GM12878 (cell line): ENCODE data around the gene PURA. TPM values are rescaled to one million over a fixed set of nuclear protein-coding genes. Genes with fewer than 3 reads are reported as not detected.

Source experiments
- ATF3 ChIP-seq: IDR thresholded peaks from 2 replicates; pipeline ENCODE4 v1.6.1; 2011; ENCODE audit warnings: low read depth, mild to moderate bottlenecking, low read length, moderate library complexity, borderline replicate concordance; ENCODE audit errors: extremely low read depth
- ATF7 ChIP-seq: fragments of 450-650 bp; IDR thresholded peaks from 2 replicates; pipeline ENCODE4 v1.6.1; 2016; ENCODE audit warnings: low read depth, mild to moderate bottlenecking
- BACH1 ChIP-seq: fragments of 450-650 bp; IDR thresholded peaks from 2 replicates; pipeline ENCODE4 v1.6.1; 2017; ENCODE audit warnings: mild to moderate bottlenecking, borderline replicate concordance
- BHLHE40 ChIP-seq, 2 experiments: fragments of 450-650 bp in 1 of 2; IDR thresholded peaks; 2 replicates each; pipeline ENCODE4 v1.6.1; 2011 to 2017; ENCODE audit warnings: low read depth in 2 of 2, borderline replicate concordance in 1 of 2, improper control_type of control experiment in 1 of 2, low read length in 1 of 2, mild to moderate bottlenecking in 1 of 2
- CBX5 ChIP-seq: sonication (generic); IDR thresholded peaks from 2 replicates; pipeline ENCODE4 v1.6.1; 2016; ENCODE audit warnings: low read depth, moderate library complexity, mild to moderate bottlenecking, inconsistent platforms
- CHD2 ChIP-seq: IDR thresholded peaks from 2 replicates; pipeline ENCODE4 v1.6.1; 2011; ENCODE audit warnings: low read depth, low read length, improper control_type of control experiment, borderline replicate concordance
- CHD4 ChIP-seq: fragments of 200-600 bp; sonication (generic); IDR thresholded peaks from 2 replicates; pipeline ENCODE4 v1.6.1; 2016; ENCODE audit warnings: mild to moderate bottlenecking
- DPF2 ChIP-seq: fragments of 450-650 bp; IDR thresholded peaks from 2 replicates; pipeline ENCODE4 v1.6.1; 2017; ENCODE audit warnings: mild to moderate bottlenecking
- GABPA ChIP-seq: IDR thresholded peaks from 2 replicates; pipeline ENCODE4 v1.6.1; 2014; ENCODE audit warnings: antibody characterized with exemption, low read depth, mild to moderate bottlenecking, inconsistent platforms
- IRF3 ChIP-seq: fragments of 450-650 bp; IDR thresholded peaks from 2 replicates; pipeline ENCODE4 v1.6.1; 2014; ENCODE audit warnings: mild to moderate bottlenecking
- LARP7 ChIP-seq: fragments of 450-650 bp; IDR thresholded peaks from 2 replicates; pipeline ENCODE4 v1.6.1; 2017; ENCODE audit warnings: mild to moderate bottlenecking
- NR2C2 ChIP-seq: IDR thresholded peaks from 2 replicates; pipeline ENCODE4 v1.6.1; 2011; ENCODE audit warnings: borderline replicate concordance, low read depth; ENCODE audit not compliant: control insufficient read depth, insufficient read length
- RB1 ChIP-seq: fragments of 450-650 bp; formaldehyde crosslinking; IDR thresholded peaks from 2 replicates; pipeline ENCODE4 v1.6.1; 2017; ENCODE audit warnings: mild to moderate bottlenecking, borderline replicate concordance
- RELA ChIP-seq: fragments of 450-650 bp; IDR thresholded peaks from 2 replicates; pipeline ENCODE4 v1.8.0; 2014; ENCODE audit warnings: borderline replicate concordance; ENCODE audit not compliant: partially characterized antibody
- STAT3 ChIP-seq: IDR thresholded peaks from 2 replicates; pipeline ENCODE4 v1.6.1; 2011; ENCODE audit warnings: low read depth, low read length, improper control_type of control experiment
- SUPT20H ChIP-seq: IDR thresholded peaks from 2 replicates; pipeline ENCODE4 v1.6.1; 2011; ENCODE audit warnings: low read depth, mild to moderate bottlenecking, low read length, moderate library complexity, borderline replicate concordance; ENCODE audit not compliant: control insufficient read depth
- TCF7 ChIP-seq: IDR thresholded peaks from 2 replicates; pipeline ENCODE4 v1.6.1; 2014; ENCODE audit warnings: antibody characterized with exemption, borderline replicate concordance
- ZNF207 ChIP-seq: fragments of 450-650 bp; IDR thresholded peaks from 2 replicates; pipeline ENCODE4 v1.6.1; 2014; ENCODE audit warnings: antibody characterized with exemption, mild to moderate bottlenecking, borderline replicate concordance
- ZNF24 ChIP-seq: fragments of 450-650 bp; IDR thresholded peaks from 2 replicates; pipeline ENCODE4 v1.6.1; 2017; ENCODE audit warnings: antibody characterized with exemption, mild to moderate bottlenecking
- ZNF687 ChIP-seq: fragments of 450-650 bp; IDR thresholded peaks from 2 replicates; pipeline ENCODE4 v1.6.1; 2017; ENCODE audit warnings: mild to moderate bottlenecking, moderate library complexity
- ZZZ3 ChIP-seq: IDR thresholded peaks from 2 replicates; pipeline ENCODE4 v1.6.1; 2011; ENCODE audit warnings: low read depth; ENCODE audit not compliant: control insufficient read depth, insufficient read length
- polyA plus RNA-seq, 11 experiments: library from polyadenylated mRNA; depleted of rRNA in 4 of 11; unstranded in 6 of 11; stranded (reverse) in 5 of 11; fragments of >200 nt; fragmentation: Nextera tagmentation in 4 of 11; fragmentation: Illumina TruSeq in 1 of 11; extraction: Ambion mirVana in 4 of 11; extraction: Trizol in 1 of 11; gene quantifications; 1 replicate in 1 of 11; 2 replicates in 10 of 11; pipeline versions ENCODE4 v1.2.1 to v1.2.3, GENCODE V29; 2011 to 2016; ENCODE audit warnings: inconsistent platforms in 2 of 11, missing spikeins in 2 of 11, low read depth in 1 of 11
- total RNA-seq, 4 experiments: library from RNA; depleted of rRNA in 3 of 4; stranded (reverse); fragments of >200 nt in 3 of 4; fragmentation: Illumina TruSeq in 1 of 4; extraction: Trizol in 1 of 4; gene quantifications; 2 replicates each; pipeline versions ENCODE4 v1.2.1 to v1.2.3, GENCODE V29; 2013 to 2021

The PURA gene
- total and polyA plus RNA-seq, 10 of the 15 experiments (the other 5 are each of a cell fraction or from before 2014, with no cell fraction given), result 3.3 to 11.8 (median 5.8) TPM

- no peak for TF ChIP-seq GABPA
- TF ChIP-seq ATF7, result 0 out of 2 replicates have a peak, but pooled peaks have one; percentile 39
- TF ChIP-seq ZNF24, result no peak
- TF ChIP-seq NR2C2, result no peak
- no peak for TF ChIP-seq STAT3
- peak; percentile 68; the same call in 1 of the 2 replicates for TF ChIP-seq BACH1
- no peak for TF ChIP-seq TCF7
- no peak for TF ChIP-seq ZNF207
- TF ChIP-seq ZNF687, result peak; percentile 66; the same call in 1 of the 2 replicates
- TF ChIP-seq IRF3, result no peak
- no peak; the same call in none of the 2 replicates for TF ChIP-seq RB1
- TF ChIP-seq ZZZ3, result no peak
- no peak for TF ChIP-seq SUPT20H
- TF ChIP-seq CHD2, result no peak; the same call in none of the 2 replicates
- no peak for TF ChIP-seq CBX5
- peak; percentile 57 for TF ChIP-seq DPF2
- no peak for TF ChIP-seq ATF3
- no peak for TF ChIP-seq LARP7
- TF ChIP-seq RELA, result no peak
- TF ChIP-seq BHLHE40 (IDR thresholded peaks at IDR 0.05; ENCODE audit: borderline replicate concordance in 1 of 2, low read depth in 2 of 2, low read length in 1 of 2), result peak; percentile 84 to 93
- no peak for TF ChIP-seq CHD4
Observed at GRCh38 chr5:140174465-140175366, 60.8 kb downstream of the PURA start, which contains the start of gene CYSTM1 (continued).
